Measurements from ENCODE around the gene PALMD. TPM values are rescaled to one million over a fixed set of nuclear protein-coding genes. Genes with fewer than 3 reads are reported as not detected.

PALMD gene
- total RNA-seq, 2 donors from 2014 or later: 17.8 to 18.2 TPM

DNA sequence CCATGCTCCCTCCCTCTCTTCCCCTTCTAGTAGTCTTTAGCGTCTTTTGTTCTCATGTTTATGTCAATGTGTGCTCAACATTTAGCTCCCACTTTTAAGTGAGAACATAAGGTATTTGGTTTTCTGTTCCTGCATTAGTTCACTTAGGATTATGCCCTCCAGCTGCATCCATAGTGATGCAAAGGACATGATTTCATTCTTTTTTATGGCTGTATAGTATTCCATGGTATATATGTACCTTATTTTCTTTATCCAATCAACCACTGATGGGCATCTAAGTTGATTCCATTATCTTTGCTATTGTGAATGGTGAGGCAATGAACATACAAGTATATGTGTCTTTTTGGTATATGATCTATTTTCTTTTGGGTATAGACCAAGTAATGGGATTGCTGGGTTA lies 38.3 kb upstream of the PALMD start:
- Histone ChIP-seq H3K9me3 (no peaks in the 10 kb centered on the region), H3K27me3 (replicated peaks; ENCODE audit: insufficient read depth) (no peaks in the 10 kb centered on the region), H3K4me1 (replicated peaks) (no peaks in the 10 kb centered on the region), H3K4me3 (no peak overlapping the region), H3K36me3 (no peaks in the 10 kb centered on the region), H3K27ac (no peak overlapping the region)
- 100% methylated on average over 1 of the region's 1 CpG for WGBS
- intact Hi-C loops (cut with DNase I): no loop called here
- DNase-seq (ENCODE audit: low spot score): no peak
- TF ChIP-seq POLR2AphosphoS5 (IDR thresholded peaks at IDR 0.05) (no peak), POLR2A (IDR thresholded peaks at IDR 0.05) (no peak), CTCF (IDR thresholded peaks at IDR 0.05) (no peak)

DNA sequence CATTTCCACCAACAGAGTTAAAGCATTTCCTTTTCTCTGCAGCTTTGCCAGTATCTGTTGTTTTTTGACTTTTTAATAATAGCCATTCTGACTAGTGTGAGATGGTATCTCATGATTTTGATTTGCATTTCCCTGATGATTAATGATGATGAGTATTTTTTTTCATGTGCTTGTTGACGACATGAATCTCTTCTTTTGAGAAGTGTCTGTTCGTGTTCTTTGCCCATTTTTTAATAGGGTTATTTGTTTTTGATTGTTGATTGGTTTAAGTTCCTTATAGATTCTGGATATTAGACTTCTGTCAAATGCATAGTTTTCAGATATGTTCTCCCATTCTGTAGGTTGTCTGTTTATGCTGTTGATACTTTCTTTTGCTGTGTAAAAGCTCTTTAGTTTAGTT lies 37.9 kb upstream of the PALMD start:
- DNase-seq (ENCODE audit: low spot score): no peak
- Histone ChIP-seq H3K4me1 (replicated peaks) (no peaks in the 10 kb centered on the region), H3K4me3 (no peak overlapping the region), H3K36me3 (no peaks in the 10 kb centered on the region), H3K9me3 (no peaks in the 10 kb centered on the region), H3K27me3 (replicated peaks; ENCODE audit: insufficient read depth) (no peaks in the 10 kb centered on the region), H3K27ac (no peak overlapping the region)
- 84% methylated on average over 2 of the region's 2 CpGs for WGBS
- no peak for TF ChIP-seq POLR2A (IDR thresholded peaks at IDR 0.05)
- no peak for TF ChIP-seq POLR2AphosphoS5 (IDR thresholded peaks at IDR 0.05)
- TF ChIP-seq CTCF (IDR thresholded peaks at IDR 0.05): no peak
- intact Hi-C loops (cut with DNase I): no loop called here

- no peaks in the 10 kb centered on the region for H3K36me3 ChIP-seq
- WGBS: 54% methylated on average over 2 of the region's 2 CpGs
- no peak overlapping the region for H3K27ac ChIP-seq
- no peak for TF ChIP-seq CTCF (IDR thresholded peaks at IDR 0.05)
- no peak for TF ChIP-seq POLR2AphosphoS5 (IDR thresholded peaks at IDR 0.05)
- no peak for TF ChIP-seq POLR2A (IDR thresholded peaks at IDR 0.05)
- no peaks in the 10 kb centered on the region for H3K4me1 ChIP-seq (replicated peaks)
- DNase-seq (ENCODE audit: low spot score): no peak
- intact Hi-C loops (cut with DNase I): no loop called here
- H3K27me3 ChIP-seq (replicated peaks; ENCODE audit: insufficient read depth): no peaks in the 10 kb centered on the region
- H3K9me3 ChIP-seq: no peaks in the 10 kb centered on the region
- no peak overlapping the region for H3K4me3 ChIP-seq
Measured at GRCh38 chr1:99613716-99614115, 32.2 kb upstream of the PALMD start.

DNA sequence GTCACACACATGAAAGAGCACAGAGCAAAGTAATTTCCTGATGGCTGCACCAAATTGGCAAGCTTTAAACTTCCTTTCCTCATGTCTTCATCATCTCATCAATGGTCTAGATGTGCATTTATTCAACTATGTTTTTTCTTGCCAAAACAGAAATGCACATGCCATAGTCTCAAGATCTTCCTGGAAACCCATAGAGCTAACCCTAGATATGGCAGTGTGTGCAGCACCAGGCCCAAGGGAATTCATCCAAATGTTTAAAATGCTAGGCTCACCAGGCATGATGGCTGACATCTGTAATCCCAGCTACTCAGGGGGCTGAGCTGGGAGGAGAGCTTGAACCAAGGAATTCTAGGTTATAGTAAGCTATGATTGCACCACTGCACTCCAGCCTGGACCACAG lies 31.2 kb upstream of the PALMD start:
- no peak for DNase-seq (ENCODE audit: low spot score)
- H3K9me3 ChIP-seq: no peaks in the 10 kb centered on the region
- H3K4me3 ChIP-seq: no peak overlapping the region
- TF ChIP-seq POLR2A (IDR thresholded peaks at IDR 0.05) (no peak), POLR2AphosphoS5 (IDR thresholded peaks at IDR 0.05) (no peak), CTCF (IDR thresholded peaks at IDR 0.05) (no peak)
- no peaks in the 10 kb centered on the region for H3K27me3 ChIP-seq (replicated peaks; ENCODE audit: insufficient read depth)
- H3K36me3 ChIP-seq: no peaks in the 10 kb centered on the region
- intact Hi-C loops (cut with DNase I): no loop called here
- no peak overlapping the region for H3K27ac ChIP-seq
- no peaks in the 10 kb centered on the region for H3K4me1 ChIP-seq (replicated peaks)

DNA sequence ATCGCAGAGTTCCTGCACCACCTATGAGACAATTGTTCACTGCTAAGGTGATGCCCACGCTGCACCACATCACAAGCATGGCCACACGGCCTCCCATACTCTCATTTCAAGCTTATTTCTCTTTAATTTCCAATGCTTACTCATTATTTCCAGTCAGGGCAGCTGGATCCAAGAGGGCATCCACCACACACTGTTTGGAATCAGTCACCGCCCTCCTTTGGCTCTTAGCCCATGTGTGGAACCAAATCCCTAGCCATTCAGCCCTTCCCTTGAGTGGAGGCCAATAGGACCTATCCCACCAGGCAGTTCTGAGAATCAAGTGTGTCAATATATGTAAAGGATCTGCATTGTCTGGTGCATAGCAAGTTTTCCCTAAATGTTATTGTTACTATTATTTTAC lies 26.3 kb upstream of the PALMD start:
- DNase-seq (ENCODE audit: low spot score): no peak
- Histone ChIP-seq H3K27ac (no peak overlapping the region), H3K27me3 (replicated peaks; ENCODE audit: insufficient read depth) (no peaks in the 10 kb centered on the region), H3K9me3 (no peaks in the 10 kb centered on the region), H3K36me3 (no peaks in the 10 kb centered on the region), H3K4me1 (replicated peaks) (no peaks in the 10 kb centered on the region), H3K4me3 (no peak overlapping the region)
- intact Hi-C loops (cut with DNase I): no loop called here
- TF ChIP-seq POLR2AphosphoS5 (IDR thresholded peaks at IDR 0.05) (no peak), POLR2A (IDR thresholded peaks at IDR 0.05) (no peak), CTCF (IDR thresholded peaks at IDR 0.05) (no peak)
- 80% methylated on average over 4 of the region's 4 CpGs for WGBS

Measured in prostate gland (tissue), 2 donors.